Uterus (tissue), 4 donors: ENCODE data around the gene VEZF1. TPM values are rescaled to one million over a fixed set of nuclear protein-coding genes. Genes with fewer than 3 reads are reported as not detected.

Experiments used
- DNase-seq, 2 donors: peaks; one replicate each; pipeline ENCODE4 v3.0.0-alpha.2; 2019 to 2020
- H3K27ac ChIP-seq, 2 donors: fragments of 200-600 bp; sonication (generic); 1 replicate in 1 of 2; 2 replicates in 1 of 2; pipeline ENCODE4 v1.5.1; 2016 to 2018
- H3K27me3 ChIP-seq, 2 donors: fragments of 200-600 bp; sonication (generic); one replicate each; pipeline ENCODE4 v1.5.1; 2018 to 2019; ENCODE audit warnings: control low read depth in 1 of 2
- H3K36me3 ChIP-seq, 2 donors: fragments of 200-600 bp; sonication (generic); one replicate each; pipeline ENCODE4 v1.5.1; 2019; ENCODE audit warnings: control low read depth in 1 of 2
- H3K4me1 ChIP-seq, 2 donors: fragments of 200-600 bp; sonication (generic); one replicate each; pipeline ENCODE4 v1.5.1; 2018 to 2019; ENCODE audit warnings: control low read depth in 1 of 2
- H3K4me3 ChIP-seq, 2 donors: fragments of 200-600 bp; sonication (generic); 1 replicate in 1 of 2; 2 replicates in 1 of 2; pipeline ENCODE4 v1.5.1; 2018 to 2019; ENCODE audit warnings: mild to moderate bottlenecking in 1 of 2
- H3K9me3 ChIP-seq, 2 donors: fragments of 200-600 bp; sonication (generic); one replicate each; pipeline ENCODE4 v1.5.1; 2019; ENCODE audit warnings: control low read depth in 1 of 2
- POLR2A ChIP-seq, 2 donors: fragments of 450-650 bp; IDR thresholded peaks; one replicate each; pipeline ENCODE4 v1.6.1; 2016; ENCODE audit warnings: antibody characterized with exemption in 2 of 2, mild to moderate bottlenecking in 1 of 2, moderate library complexity in 1 of 2
- intact Hi-C: fragments of 100-400 bp; cut with DNase I; formaldehyde crosslinking; loops from one replicate; pipeline ENCODE4 v1.15.1; 2023; ENCODE audit warnings: low total_unique reads
- total RNA-seq, 4 donors: library from RNA; depleted of rRNA in 3 of 4; stranded (reverse); fragments of >200 nt in 3 of 4; gene quantifications; one replicate each; pipeline versions ENCODE4 v1.1.0 to v1.2.4, GENCODE V29; 2014 to 2023
- TF ChIP-seq, protein P1 (sequence below), 4 experiments: fragments of 200-600 bp in 2 of 4; fragments of 450-650 bp in 2 of 4; sonication (generic) in 2 of 4; IDR thresholded peaks; one replicate each; pipeline ENCODE4 v1.5.1; 2016 to 2019; ENCODE audit warnings: antibody characterized with exemption in 4 of 4, mild to moderate bottlenecking in 2 of 4, moderate library complexity in 1 of 4
- donor health status: DM: yes; HTN: yes; CAD: no.

The VEZF1 gene
- total RNA-seq, 4 donors from 2014 or later, result 58.8 to 133 (median 110) TPM

DNA sequence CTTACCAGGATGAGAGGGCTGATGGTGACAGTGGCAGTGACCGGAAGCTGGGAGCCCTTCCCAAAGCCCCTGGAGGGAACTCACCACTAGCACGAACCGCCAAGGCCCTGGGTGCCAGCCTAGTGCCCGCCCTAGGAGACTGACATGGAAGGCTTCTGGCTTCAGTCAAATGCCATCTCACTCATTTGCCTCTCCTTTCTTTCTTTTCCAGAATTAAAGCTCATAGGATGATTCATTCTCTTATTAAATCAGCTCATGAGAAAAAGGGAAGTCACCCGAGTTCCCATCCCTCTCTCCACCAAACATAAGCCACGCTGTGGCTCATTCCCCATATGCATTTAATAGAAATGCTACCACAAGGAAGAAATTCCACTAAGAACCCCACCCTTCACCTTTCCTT is 44.9 kb downstream of the VEZF1 start:
- TF ChIP-seq POLR2A (IDR thresholded peaks at IDR 0.05), result no peak
- TF ChIP-seq, protein P1, sequence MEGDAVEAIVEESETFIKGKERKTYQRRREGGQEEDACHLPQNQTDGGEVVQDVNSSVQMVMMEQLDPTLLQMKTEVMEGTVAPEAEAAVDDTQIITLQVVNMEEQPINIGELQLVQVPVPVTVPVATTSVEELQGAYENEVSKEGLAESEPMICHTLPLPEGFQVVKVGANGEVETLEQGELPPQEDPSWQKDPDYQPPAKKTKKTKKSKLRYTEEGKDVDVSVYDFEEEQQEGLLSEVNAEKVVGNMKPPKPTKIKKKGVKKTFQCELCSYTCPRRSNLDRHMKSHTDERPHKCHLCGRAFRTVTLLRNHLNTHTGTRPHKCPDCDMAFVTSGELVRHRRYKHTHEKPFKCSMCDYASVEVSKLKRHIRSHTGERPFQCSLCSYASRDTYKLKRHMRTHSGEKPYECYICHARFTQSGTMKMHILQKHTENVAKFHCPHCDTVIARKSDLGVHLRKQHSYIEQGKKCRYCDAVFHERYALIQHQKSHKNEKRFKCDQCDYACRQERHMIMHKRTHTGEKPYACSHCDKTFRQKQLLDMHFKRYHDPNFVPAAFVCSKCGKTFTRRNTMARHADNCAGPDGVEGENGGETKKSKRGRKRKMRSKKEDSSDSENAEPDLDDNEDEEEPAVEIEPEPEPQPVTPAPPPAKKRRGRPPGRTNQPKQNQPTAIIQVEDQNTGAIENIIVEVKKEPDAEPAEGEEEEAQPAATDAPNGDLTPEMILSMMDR (IDR thresholded peaks at IDR 0.05), result no peak
- no peaks in the 10 kb centered on the region for H3K36me3 ChIP-seq
- no peak overlapping the region for H3K4me3 ChIP-seq
- intact Hi-C loops, result no loop called here
- peaks cover 16 to 17% of the 10 kb centered on the region in 2 donors for H3K4me1 ChIP-seq
- DNase-seq, result no peak
- H3K27me3 ChIP-seq, result no peaks in the 10 kb centered on the region
- H3K9me3 ChIP-seq, result no peaks in the 10 kb centered on the region
- peak overlapping the region; percentile 53 to 77 for H3K27ac ChIP-seq

DNA sequence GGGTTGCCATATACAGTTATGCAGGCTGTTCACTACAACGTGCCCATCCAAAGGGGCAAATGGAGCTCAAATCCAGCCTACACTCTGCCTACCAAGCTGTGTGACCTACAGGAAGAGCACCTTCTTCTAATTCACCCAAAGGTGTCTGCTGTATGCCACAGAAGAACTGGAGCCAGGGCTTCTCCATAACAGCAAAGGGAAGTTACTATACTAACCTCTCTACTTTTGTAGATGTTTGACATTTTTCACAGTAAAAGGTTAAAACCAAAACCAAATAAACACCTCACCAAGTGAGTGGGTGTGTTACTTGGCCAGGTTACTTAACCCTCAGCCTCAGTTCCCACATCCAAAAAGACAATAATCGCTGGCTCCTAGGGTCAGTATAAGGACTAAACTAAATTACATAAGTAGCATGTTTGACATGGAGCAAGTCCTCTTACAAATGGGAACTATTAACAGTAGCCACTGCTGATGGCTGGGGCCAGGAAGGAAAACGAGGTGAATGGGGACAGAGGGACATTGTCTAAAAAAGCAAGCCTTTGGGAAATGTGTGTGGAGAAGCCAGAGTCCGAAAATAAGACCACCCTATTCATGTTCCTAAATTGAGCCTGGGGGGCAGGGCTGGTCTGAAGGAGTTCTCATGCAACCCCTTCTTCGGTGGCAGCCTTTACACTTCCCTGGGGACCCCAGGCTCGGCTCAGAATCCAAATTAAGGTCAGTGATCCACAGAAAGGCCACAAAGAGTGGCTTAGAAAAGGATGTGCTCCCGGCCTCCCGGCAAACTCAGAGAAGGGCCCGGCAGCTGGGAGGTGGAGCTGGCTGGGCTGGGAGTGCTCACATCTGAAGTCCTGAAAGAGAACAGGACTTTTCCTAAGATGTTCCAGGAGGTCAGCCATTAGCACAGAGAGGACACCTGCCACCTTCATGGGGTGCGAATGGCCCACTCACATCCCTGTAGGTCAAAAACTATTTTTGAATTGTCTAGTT is 46.4 kb downstream of the VEZF1 start:
- Histone ChIP-seq H3K36me3 (no peaks in the 10 kb centered on the region), H3K4me1 (peaks cover 10 to 22% of the 10 kb centered on the region in 2 donors), H3K27me3 (no peaks in the 10 kb centered on the region), H3K9me3 (no peaks in the 10 kb centered on the region), H3K27ac (peak overlapping the region; percentile 53 to 77), H3K4me3 (no peak overlapping the region)
- DNase-seq, result no peak
- intact Hi-C loops, result no loop called here
- TF ChIP-seq, protein P1 (IDR thresholded peaks at IDR 0.05), result no peak
- TF ChIP-seq POLR2A (IDR thresholded peaks at IDR 0.05), result no peak

DNA sequence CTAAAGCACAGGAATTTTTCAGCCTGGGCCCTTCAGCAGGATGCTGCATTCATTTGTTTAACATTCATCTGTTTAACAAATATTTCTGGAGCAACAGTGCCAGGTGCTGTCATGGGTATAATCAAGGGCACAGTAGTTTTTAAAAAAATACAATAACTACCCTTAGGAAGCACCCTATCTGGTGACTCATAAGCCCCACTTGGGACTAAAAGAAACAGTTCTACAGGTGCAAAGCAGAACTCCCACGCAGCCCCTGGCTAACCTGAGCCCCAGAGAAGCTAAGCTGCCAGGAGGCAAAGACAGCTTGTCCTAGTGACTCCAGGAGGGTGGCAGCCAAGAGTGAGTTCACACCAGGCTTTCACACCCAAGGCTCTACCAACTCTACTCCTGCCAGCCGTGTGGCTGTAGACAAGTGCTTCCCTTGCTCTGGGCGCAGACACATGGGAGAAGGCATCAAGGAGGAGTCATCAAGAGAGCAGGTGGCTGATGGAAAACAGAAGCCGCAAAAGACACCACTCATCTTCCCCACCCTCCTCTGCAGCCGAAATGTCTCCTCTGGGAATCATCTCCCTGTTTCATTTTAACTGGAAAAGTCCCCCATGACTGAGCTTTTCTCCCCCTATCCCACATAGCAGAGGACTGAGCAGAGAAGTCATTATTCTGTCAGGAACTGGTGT is 47.3 kb downstream of the VEZF1 start:
- DNase-seq, result peak; percentile 41 to 62

DNA sequence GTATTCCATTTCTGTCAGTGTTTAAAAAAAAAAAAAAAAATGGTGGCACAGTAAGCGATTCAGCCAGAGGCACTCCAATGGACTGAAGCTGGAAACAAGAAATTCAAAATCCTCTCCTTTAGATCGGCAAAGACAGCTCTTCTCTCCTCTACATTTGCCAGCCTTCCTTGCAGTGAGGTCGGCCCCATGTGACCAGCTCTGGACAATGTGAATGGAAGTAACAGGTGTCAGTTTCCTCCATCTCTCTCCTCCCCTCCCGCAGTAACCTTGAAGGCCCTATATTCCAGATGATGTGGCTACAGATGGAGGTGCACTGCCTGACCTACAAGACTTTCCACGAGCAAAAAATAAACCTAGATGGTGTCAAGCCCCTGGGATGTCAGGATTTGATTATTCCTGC is 47.8 kb downstream of the VEZF1 start:
- Histone ChIP-seq H3K27me3 (no peaks in the 10 kb centered on the region), H3K27ac (peak overlapping the region; percentile 53 to 77), H3K36me3 (no peaks in the 10 kb centered on the region), H3K9me3 (no peaks in the 10 kb centered on the region), H3K4me3 (no peak overlapping the region), H3K4me1 (peaks cover 12 to 28% of the 10 kb centered on the region in 2 donors)
- DNase-seq, result no peak
- TF ChIP-seq POLR2A (IDR thresholded peaks at IDR 0.05), result no peak
- TF ChIP-seq, protein P1 (IDR thresholded peaks at IDR 0.05), result no peak
- intact Hi-C loops, result no loop called here

More for the DNA sequence above, 47.3 kb downstream of the VEZF1 start:
- no peaks in the 10 kb centered on the region for H3K27me3 ChIP-seq
- H3K27ac ChIP-seq, result peak overlapping the region; percentile 53 to 77
- H3K4me1 ChIP-seq, result peaks cover 14 to 28% of the 10 kb centered on the region in 2 donors
- no peak overlapping the region for H3K4me3 ChIP-seq
- intact Hi-C loops, result no loop called here
- TF ChIP-seq POLR2A (IDR thresholded peaks at IDR 0.05), result no peak
- TF ChIP-seq, protein P1 (IDR thresholded peaks at IDR 0.05), result no peak
- no peaks in the 10 kb centered on the region for H3K9me3 ChIP-seq
- no peaks in the 10 kb centered on the region for H3K36me3 ChIP-seq

DNA sequence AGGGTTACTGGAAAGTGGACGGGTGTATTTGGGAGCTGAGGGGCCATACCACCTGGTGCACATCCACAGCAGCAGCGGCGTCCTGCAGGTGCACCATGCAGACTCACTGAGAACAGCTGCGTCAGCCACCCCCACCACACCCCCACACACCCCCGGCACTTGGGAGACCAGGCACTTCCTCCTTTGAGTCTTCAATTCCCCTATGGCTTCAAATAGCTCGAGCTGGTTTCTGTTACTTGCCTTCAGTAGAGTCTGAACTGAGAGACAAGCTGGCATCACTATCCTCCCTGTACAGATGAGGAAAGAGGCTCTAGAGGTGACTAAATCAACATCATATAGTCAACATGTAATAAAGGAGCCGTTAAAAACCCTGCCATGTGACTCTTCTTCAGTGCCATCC is 48.3 kb downstream of the VEZF1 start:
- TF ChIP-seq POLR2A (IDR thresholded peaks at IDR 0.05), result no peak
- TF ChIP-seq, protein P1 (IDR thresholded peaks at IDR 0.05), result no peak
- Histone ChIP-seq H3K36me3 (no peaks in the 10 kb centered on the region), H3K9me3 (no peaks in the 10 kb centered on the region), H3K4me1 (peaks cover 11 to 26% of the 10 kb centered on the region in 2 donors), H3K27me3 (no peaks in the 10 kb centered on the region), H3K27ac (peak overlapping the region; percentile 53 to 77), H3K4me3 (no peak overlapping the region)
- DNase-seq, result no peak
- intact Hi-C loops, result no loop called here
